Naive thymus-derived CD8-positive, alpha-beta T cell (primary cell): ENCODE measurements around the gene UBE3B. TPM values are rescaled to one million over a fixed set of nuclear protein-coding genes. Genes with fewer than 3 reads are reported as not detected.
A peak's percentile ranks its signal among the peaks of the same experiment; 100 is the strongest.

Experiments
- ATAC-seq, 2 donors: fragments of 150-1000 bp; cut with Tn5 transposase in 1 of 2; sonication (Bioruptor Pico), chemical (Tn5 transposase) in 1 of 2; 1 replicate in 1 of 2; 2 replicates in 1 of 2; pipeline ENCODE4 v1.10.0; 2021; ENCODE audit warnings: mild to moderate bottlenecking in 2 of 2, moderate library complexity in 2 of 2
- POLR2A ChIA-PET: fragments of 350-600 bp; sonication (Branson Sonifier 250); formaldehyde crosslinking; loops from one replicate; lab custom pipeline; 2021; ENCODE audit warnings: antibody characterized with exemption; lab: Charles Lee
- DNase-seq, 10 donors: peaks; one replicate each; pipeline versions ENCODE4 v3.0.0 to v3.0.0-alpha.2; 2020 to 2022
- H3K27ac Mint-ChIP-seq, 10 donors: one replicate each; pipeline ENCODE4 v1.8.0; 2020 to 2022; ENCODE audit warnings: mild to moderate bottlenecking in 10 of 10, mixed read lengths in 10 of 10, moderate library complexity in 4 of 10, inconsistent platforms in 1 of 10
- H3K27me3 Mint-ChIP-seq, 5 donors: one replicate each; pipeline ENCODE4 v1.8.0; 2021 to 2022; ENCODE audit warnings: mixed read lengths in 5 of 5
- H3K36me3 Mint-ChIP-seq, 3 donors: one replicate each; pipeline ENCODE4 v1.8.0; 2020 to 2022; ENCODE audit warnings: mixed read lengths in 3 of 3, mild to moderate bottlenecking in 2 of 3, inconsistent platforms in 1 of 3
- H3K4me1 Mint-ChIP-seq, 4 donors: one replicate each; pipeline ENCODE4 v1.8.0; 2021 to 2022; ENCODE audit warnings: mixed read lengths in 4 of 4
- H3K4me3 Mint-ChIP-seq, 10 donors: one replicate each; pipeline ENCODE4 v1.8.0; 2020 to 2022; ENCODE audit warnings: mild to moderate bottlenecking in 10 of 10, mixed read lengths in 10 of 10, moderate library complexity in 6 of 10, inconsistent platforms in 1 of 10
- H3K9me3 Mint-ChIP-seq, 9 donors: one replicate each; pipeline ENCODE4 v1.8.0; 2020 to 2022; ENCODE audit warnings: mixed read lengths in 9 of 9, mild to moderate bottlenecking in 3 of 9, inconsistent platforms in 1 of 9, moderate library complexity in 1 of 9
- polyA plus RNA-seq, 3 donors: library from polyadenylated mRNA; unstranded; fragments of 300-500 nt; fragmentation: Illumina TruSeq; gene quantifications; one replicate each; pipeline ENCODE4 v1.2.3, GENCODE V29; 2021
- total RNA-seq, 8 experiments: library from RNA in 2 of 8; stranded (reverse) in 2 of 8; gene quantifications; one replicate each; pipeline ENCODE4 v1.2.3 and lab custom pipeline; 2021 to 2026

UBE3B gene
- total and polyA plus RNA-seq, 5 experiments from 2014 or later: 14.0 to 48.7 (median 19.4) TPM

- ATAC-seq: no peak
- H3K36me3 Mint-ChIP-seq: peaks cover 0 to 68% (median 5%) of the 10 kb centered on the region in 3 donors
- peak overlapping the region in 1 of 10 donors; percentile 39 for H3K27ac Mint-ChIP-seq
- H3K4me3 Mint-ChIP-seq: no peak overlapping the region
- peak in 1 of 10 donors; percentile 18 for DNase-seq
- peaks cover 0 to 2% (median 0%) of the 10 kb centered on the region in 4 donors for H3K4me1 Mint-ChIP-seq
- H3K27me3 Mint-ChIP-seq: no peaks in the 10 kb centered on the region
- POLR2A ChIA-PET: no interaction called here
- no peaks in the 10 kb centered on the region for H3K9me3 Mint-ChIP-seq
Measured at GRCh38 chr12:109531411-109531810, 54.0 kb downstream of the UBE3B start.

GRCh38 chr12:109532721-109533486 lies 55.5 kb downstream of the UBE3B start:
- POLR2A ChIA-PET: interaction anchor here (0.6 kb wide), 1 partner anchor 258 kb away, joined by 5 read pairs; no protein-coding TSS in a partner anchor
- DNase-seq (peak in 1 of 10 donors; percentile 57), ATAC-seq (no peak)
- peaks cover 0 to 2% (median 0%) of the 10 kb centered on the region in 4 donors for H3K4me1 Mint-ChIP-seq
- no peak overlapping the region for H3K27ac Mint-ChIP-seq
- H3K9me3 Mint-ChIP-seq: no peaks in the 10 kb centered on the region
- H3K27me3 Mint-ChIP-seq: no peaks in the 10 kb centered on the region
- H3K36me3 Mint-ChIP-seq: peaks cover 0 to 60% (median 5%) of the 10 kb centered on the region in 3 donors
- no peak overlapping the region for H3K4me3 Mint-ChIP-seq

DNA sequence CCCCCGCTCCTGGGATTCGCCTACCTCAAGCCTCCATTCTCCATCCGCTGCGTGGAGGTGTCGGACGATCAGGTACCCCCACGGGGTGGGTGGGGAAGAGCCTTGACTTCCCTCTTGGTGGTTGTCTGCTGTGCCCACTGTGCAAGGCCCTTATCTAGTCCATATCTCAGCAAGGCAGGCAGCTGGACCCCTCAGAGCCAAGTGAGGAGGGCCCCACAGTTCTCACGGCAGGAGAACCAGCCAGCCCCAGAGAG lies 56.0 kb downstream of the UBE3B start:
- ATAC-seq (no peak), DNase-seq (no peak)
- H3K4me3 Mint-ChIP-seq: no peak overlapping the region
- peaks cover 0 to 2% (median 0%) of the 10 kb centered on the region in 4 donors for H3K4me1 Mint-ChIP-seq
- peaks cover 0 to 56% (median 5%) of the 10 kb centered on the region in 3 donors for H3K36me3 Mint-ChIP-seq
- no peaks in the 10 kb centered on the region for H3K27me3 Mint-ChIP-seq
- H3K9me3 Mint-ChIP-seq: no peaks in the 10 kb centered on the region
- POLR2A ChIA-PET: no interaction called here
- no peak overlapping the region for H3K27ac Mint-ChIP-seq

DNA sequence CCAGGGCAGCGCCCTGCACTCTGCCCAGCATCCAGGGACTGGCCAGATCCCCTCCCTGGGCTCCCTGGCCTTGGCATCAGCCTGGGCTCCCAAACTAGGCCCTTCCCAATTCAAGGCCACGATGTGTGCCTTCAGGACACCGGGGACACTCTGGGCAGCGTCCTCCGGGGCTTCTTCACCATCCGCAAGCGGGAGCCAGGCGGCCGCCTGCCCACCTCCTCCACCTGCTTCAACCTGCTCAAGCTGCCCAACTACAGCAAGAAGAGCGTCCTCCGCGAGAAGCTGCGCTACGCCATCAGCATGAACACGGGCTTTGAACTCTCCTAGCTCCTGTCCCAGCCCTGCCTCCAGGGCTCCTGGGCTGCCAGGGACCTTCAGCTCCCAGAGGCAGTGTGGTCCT lies 57.0 kb downstream of the UBE3B start:
- DNase-seq (peak in 1 of 10 donors; percentile 42), ATAC-seq (no peak)
- no peaks in the 10 kb centered on the region for H3K27me3 Mint-ChIP-seq
- peaks cover 0 to 2% (median 0%) of the 10 kb centered on the region in 4 donors for H3K4me1 Mint-ChIP-seq
- no peaks in the 10 kb centered on the region for H3K9me3 Mint-ChIP-seq
- no peak overlapping the region for H3K4me3 Mint-ChIP-seq
- peaks cover 0 to 50% (median 5%) of the 10 kb centered on the region in 3 donors for H3K36me3 Mint-ChIP-seq
- POLR2A ChIA-PET: no interaction called here
- no peak overlapping the region for H3K27ac Mint-ChIP-seq

GRCh38 chr12:109535231-109535862 lies 57.9 kb downstream of the UBE3B start:
- DNase-seq (peak in 1 of 10 donors; percentile 55), ATAC-seq (no peak)
- peaks cover 0 to 2% (median 0%) of the 10 kb centered on the region in 4 donors for H3K4me1 Mint-ChIP-seq
- peaks cover 0 to 41% (median 3%) of the 10 kb centered on the region in 3 donors for H3K36me3 Mint-ChIP-seq
- H3K27ac Mint-ChIP-seq: peak overlapping the region in 1 of 10 donors; percentile 16
- H3K27me3 Mint-ChIP-seq: no peaks in the 10 kb centered on the region
- POLR2A ChIA-PET: no interaction called here
- H3K4me3 Mint-ChIP-seq: no peak overlapping the region
- H3K9me3 Mint-ChIP-seq: no peaks in the 10 kb centered on the region

GRCh38 chr12:109535863-109536250 lies 58.4 kb downstream of the UBE3B start:
- H3K4me3 Mint-ChIP-seq: no peak overlapping the region
- POLR2A ChIA-PET: no interaction called here
- no peaks in the 10 kb centered on the region for H3K27me3 Mint-ChIP-seq
- H3K9me3 Mint-ChIP-seq: no peaks in the 10 kb centered on the region
- DNase-seq (peak in 1 of 10 donors; percentile 27), ATAC-seq (no peak)
- H3K27ac Mint-ChIP-seq: peak overlapping the region in 1 of 10 donors; percentile 16
- peaks cover 0 to 2% (median 0%) of the 10 kb centered on the region in 4 donors for H3K4me1 Mint-ChIP-seq
- peaks cover 0 to 36% (median 2%) of the 10 kb centered on the region in 3 donors for H3K36me3 Mint-ChIP-seq

DNA sequence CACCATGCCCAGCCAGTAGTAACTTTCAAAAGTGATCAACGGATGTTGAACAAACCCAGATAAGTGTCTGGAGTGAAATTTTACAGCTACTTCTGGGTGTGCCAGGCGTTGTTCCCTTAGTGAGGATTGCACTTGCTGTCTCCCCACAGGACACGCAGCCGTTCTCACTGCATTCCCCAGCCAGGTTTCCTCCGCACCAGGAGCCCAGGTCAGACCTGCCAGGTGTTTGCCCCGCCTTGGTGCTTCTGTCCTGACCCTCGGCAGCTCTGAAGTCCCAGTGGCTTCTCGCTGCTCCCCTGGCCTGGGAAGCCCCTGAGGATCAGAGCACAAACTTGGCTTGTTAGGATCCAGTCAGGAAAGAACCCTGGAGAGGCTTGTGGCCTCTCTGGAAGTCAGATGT lies 59.7 kb downstream of the UBE3B start:
- DNase-seq: peak in 1 of 10 donors; percentile 35
- Mint-ChIP-seq H3K27me3 (no peaks in the 10 kb centered on the region), H3K4me3 (no peak overlapping the region), H3K36me3 (peaks cover 0 to 28% (median 0%) of the 10 kb centered on the region in 3 donors), H3K9me3 (no peaks in the 10 kb centered on the region), H3K27ac (no peak overlapping the region), H3K4me1 (peaks cover 0 to 2% (median 0%) of the 10 kb centered on the region in 4 donors)
- POLR2A ChIA-PET: no interaction called here
- ATAC-seq: no peak

- Mint-ChIP-seq H3K27me3 (no peaks in the 10 kb centered on the region), H3K27ac (no peak overlapping the region), H3K4me1 (peaks cover 0 to 5% (median 0%) of the 10 kb centered on the region in 4 donors), H3K36me3 (peaks cover 0 to 25% (median 0%) of the 10 kb centered on the region in 3 donors), H3K9me3 (no peaks in the 10 kb centered on the region), H3K4me3 (no peak overlapping the region)
- POLR2A ChIA-PET: no interaction called here
- DNase-seq: peak in 1 of 10 donors; percentile 28
- no peak for ATAC-seq
Measured at GRCh38 chr12:109538191-109538863, 60.9 kb downstream of the UBE3B start.

- Mint-ChIP-seq H3K27me3 (peaks cover 0 to 2% (median 0%) of the 10 kb centered on the region in 5 donors), H3K9me3 (no peaks in the 10 kb centered on the region), H3K36me3 (peaks cover 0 to 21% (median 0%) of the 10 kb centered on the region in 3 donors), H3K4me3 (no peak overlapping the region), H3K27ac (no peak overlapping the region), H3K4me1 (peaks cover 0 to 11% (median under 1%) of the 10 kb centered on the region in 4 donors)
- ATAC-seq (no peak), DNase-seq (peak in 1 of 10 donors; percentile 37)
- POLR2A ChIA-PET: no interaction called here
Measured at GRCh38 chr12:109539508-109539907, 62.1 kb downstream of the UBE3B start.

GRCh38 chr12:109540526-109541412 lies 63.3 kb downstream of the UBE3B start:
- POLR2A ChIA-PET: no interaction called here
- Mint-ChIP-seq H3K4me1 (peaks cover 4 to 23% (median 9%) of the 10 kb centered on the region in 4 donors), H3K9me3 (no peaks in the 10 kb centered on the region), H3K36me3 (peaks cover 0 to 11% (median 0%) of the 10 kb centered on the region in 3 donors), H3K27ac (no peak overlapping the region), H3K4me3 (no peak overlapping the region), H3K27me3 (peaks cover 0 to 7% (median 0%) of the 10 kb centered on the region in 5 donors)
- DNase-seq (no peak), ATAC-seq (no peak)

DNA sequence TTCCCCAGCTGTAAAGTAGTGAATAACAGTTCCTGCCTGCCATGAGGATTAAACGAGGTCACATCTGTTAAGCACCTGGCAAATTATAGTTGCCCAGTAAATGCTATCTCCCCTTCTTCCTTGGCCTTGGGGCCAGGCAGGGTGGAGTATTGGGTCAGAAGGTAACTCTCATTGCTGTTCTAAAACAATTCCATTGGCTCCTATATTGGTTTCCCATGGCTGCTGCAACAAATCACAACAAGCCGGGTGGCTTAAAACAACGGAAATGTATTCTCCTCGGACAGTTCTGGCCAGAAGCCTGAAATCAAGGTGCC lies 63.9 kb downstream of the UBE3B start:
- no peak for DNase-seq
- Mint-ChIP-seq H3K9me3 (no peaks in the 10 kb centered on the region), H3K4me3 (no peak overlapping the region), H3K27ac (no peak overlapping the region), H3K36me3 (peaks cover 0 to 5% (median 0%) of the 10 kb centered on the region in 3 donors), H3K4me1 (peaks cover 4 to 27% (median 9%) of the 10 kb centered on the region in 4 donors), H3K27me3 (peaks cover 0 to 10% (median 0%) of the 10 kb centered on the region in 5 donors)
- ATAC-seq: no peak
- POLR2A ChIA-PET: no interaction called here

DNA sequence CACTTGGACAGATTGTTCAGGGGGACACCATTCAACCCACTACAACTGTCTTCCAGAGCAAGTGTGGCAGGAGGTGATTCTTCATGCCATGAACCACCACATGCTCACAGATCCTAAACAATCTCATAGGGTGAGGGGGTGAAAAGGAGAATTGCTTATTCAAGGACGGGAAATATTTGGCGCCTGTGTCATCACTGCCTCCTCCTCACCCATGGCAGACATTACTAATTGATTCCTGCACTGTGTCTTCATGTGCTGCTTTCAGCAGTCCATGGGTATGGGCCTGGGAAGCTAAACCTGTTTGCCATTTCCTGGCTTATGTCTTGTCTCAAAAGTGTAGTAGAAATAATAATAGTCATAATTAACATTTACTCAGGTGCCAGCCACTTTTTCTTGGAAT lies 64.6 kb downstream of the UBE3B start:
- H3K27ac Mint-ChIP-seq: peak overlapping the region in 1 of 10 donors; percentile 12
- H3K4me3 Mint-ChIP-seq: no peak overlapping the region
- DNase-seq: no peak
- H3K36me3 Mint-ChIP-seq: no peaks in the 10 kb centered on the region
- H3K4me1 Mint-ChIP-seq: peaks cover 4 to 27% (median 9%) of the 10 kb centered on the region in 4 donors
- ATAC-seq: no peak
- peaks cover 0 to 14% (median under 1%) of the 10 kb centered on the region in 5 donors for H3K27me3 Mint-ChIP-seq
- POLR2A ChIA-PET: no interaction called here
- no peaks in the 10 kb centered on the region for H3K9me3 Mint-ChIP-seq
